ENCODE data around the gene SMIM26.
"Not testable (repeated sequence)": the region's sequence is repeated elsewhere in the genome, so short reads cannot be mapped to it uniquely, and the experiment has no call there.

The SMIM26 gene

GRCh38 chr20:18566892-18567738 is at the start of gene SMIM26:
Gene SMIM26, plus strand, starts transcription at chr20:18567432. Its CDS starts 47 bp downstream, at chr20:18567479.
- TF ChIP-seq, protein P1, sequence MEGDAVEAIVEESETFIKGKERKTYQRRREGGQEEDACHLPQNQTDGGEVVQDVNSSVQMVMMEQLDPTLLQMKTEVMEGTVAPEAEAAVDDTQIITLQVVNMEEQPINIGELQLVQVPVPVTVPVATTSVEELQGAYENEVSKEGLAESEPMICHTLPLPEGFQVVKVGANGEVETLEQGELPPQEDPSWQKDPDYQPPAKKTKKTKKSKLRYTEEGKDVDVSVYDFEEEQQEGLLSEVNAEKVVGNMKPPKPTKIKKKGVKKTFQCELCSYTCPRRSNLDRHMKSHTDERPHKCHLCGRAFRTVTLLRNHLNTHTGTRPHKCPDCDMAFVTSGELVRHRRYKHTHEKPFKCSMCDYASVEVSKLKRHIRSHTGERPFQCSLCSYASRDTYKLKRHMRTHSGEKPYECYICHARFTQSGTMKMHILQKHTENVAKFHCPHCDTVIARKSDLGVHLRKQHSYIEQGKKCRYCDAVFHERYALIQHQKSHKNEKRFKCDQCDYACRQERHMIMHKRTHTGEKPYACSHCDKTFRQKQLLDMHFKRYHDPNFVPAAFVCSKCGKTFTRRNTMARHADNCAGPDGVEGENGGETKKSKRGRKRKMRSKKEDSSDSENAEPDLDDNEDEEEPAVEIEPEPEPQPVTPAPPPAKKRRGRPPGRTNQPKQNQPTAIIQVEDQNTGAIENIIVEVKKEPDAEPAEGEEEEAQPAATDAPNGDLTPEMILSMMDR (conservative IDR thresholded peaks at IDR 0.05; ENCODE audit: low read length) = no peak
- no peak for TF ChIP-seq EZH2phosphoT487 (IDR thresholded peaks at IDR 0.05; ENCODE audit: borderline replicate concordance)
- no peaks in the 10 kb centered on the region for H3K9me2 ChIP-seq (replicated peaks; ENCODE audit: low read depth, low read length)
- H4K20me1 ChIP-seq (ENCODE audit: insufficient read depth, low read length, poor library complexity, severe bottlenecking) = no peaks in the 10 kb centered on the region
- peak within 1 kb of the TSS; percentile 80 for H3K4me2 ChIP-seq (ENCODE audit: low read depth, low read length, poor library complexity, severe bottlenecking)
- H3K4me3 ChIP-seq (ENCODE audit: low read length, poor library complexity, severe bottlenecking) = peak within 1 kb of the TSS; percentile 92
- H2AFZ ChIP-seq (ENCODE audit: low read length) = peak within 1 kb of the TSS; percentile 91
- peaks cover 26% of the 10 kb centered on the region for H3K79me2 ChIP-seq (ENCODE audit: insufficient read depth, low read length)
- peaks cover 16% of the 10 kb centered on the region for H3K4me1 ChIP-seq (ENCODE audit: insufficient read depth, low read length, poor library complexity, severe bottlenecking)
- H3K27me3 ChIP-seq (ENCODE audit: insufficient read depth, low read length, poor library complexity, severe bottlenecking) = no peaks in the 10 kb centered on the region
- peak within 1 kb of the TSS; percentile 91 for H3K9ac ChIP-seq (ENCODE audit: low read depth, low read length, poor library complexity, severe bottlenecking)
- H3K36me3 ChIP-seq (ENCODE audit: insufficient read depth, low read length) = peaks cover 13% of the 10 kb centered on the region; the same call in 1 of the 2 replicates
- no peaks in the 10 kb centered on the region for H3F3A ChIP-seq (ENCODE audit: low read depth)
- H3K9me3 ChIP-seq (ENCODE audit: insufficient read depth, low read depth, low read length) = no peaks in the 10 kb centered on the region

- not testable (repeated sequence) for H3K9me2 ChIP-seq (replicated peaks; ENCODE audit: low read depth, low read length); H3K27me3 ChIP-seq (ENCODE audit: insufficient read depth, low read length, poor library complexity, severe bottlenecking); H2AFZ ChIP-seq (ENCODE audit: low read length); H4K20me1 ChIP-seq (ENCODE audit: insufficient read depth, low read length, poor library complexity, severe bottlenecking); H3K4me2 ChIP-seq (ENCODE audit: low read depth, low read length, poor library complexity, severe bottlenecking); H3F3A ChIP-seq (ENCODE audit: low read depth); H3K9me3 ChIP-seq (ENCODE audit: insufficient read depth, low read depth, low read length); H3K4me1 ChIP-seq (ENCODE audit: insufficient read depth, low read length, poor library complexity, severe bottlenecking); H3K9ac ChIP-seq (ENCODE audit: low read depth, low read length, poor library complexity, severe bottlenecking); H3K79me2 ChIP-seq (ENCODE audit: insufficient read depth, low read length); H3K4me3 ChIP-seq (ENCODE audit: low read length, poor library complexity, severe bottlenecking)
- H3K36me3 ChIP-seq (ENCODE audit: insufficient read depth, low read length) = peaks cover 29% of the 10 kb centered on the region
Observed at GRCh38 chr20:18522066-18522465, 45.2 kb upstream of the SMIM26 start.

DNA sequence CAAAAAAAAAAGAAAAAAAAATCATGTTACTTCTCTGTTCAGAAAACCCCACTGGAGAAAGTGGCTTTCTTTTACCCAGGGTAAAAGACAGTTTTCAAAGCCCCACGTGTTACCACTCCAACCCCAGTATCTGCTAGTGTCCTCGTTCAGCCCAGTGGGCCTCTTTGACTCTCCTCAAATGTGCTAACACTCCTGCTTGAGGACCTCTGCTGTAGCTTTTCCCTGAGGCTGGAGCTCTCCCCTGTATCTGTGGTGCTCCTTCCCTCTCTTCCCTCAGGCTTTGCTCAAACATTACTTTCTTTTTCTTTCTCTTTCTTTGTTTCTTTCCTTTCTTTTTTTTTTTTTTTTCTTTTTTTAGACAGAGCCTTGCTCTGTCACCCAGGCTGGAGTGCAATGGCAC is 44.2 kb upstream of the SMIM26 start:
- H3K9ac ChIP-seq (ENCODE audit: low read depth, low read length, poor library complexity, severe bottlenecking) = no peak overlapping the region
- no peaks in the 10 kb centered on the region for H3K79me2 ChIP-seq (ENCODE audit: insufficient read depth, low read length)
- no peaks in the 10 kb centered on the region for H3K27me3 ChIP-seq (ENCODE audit: insufficient read depth, low read length, poor library complexity, severe bottlenecking)
- no peak overlapping the region for H3K4me2 ChIP-seq (ENCODE audit: low read depth, low read length, poor library complexity, severe bottlenecking)
- peaks cover 39% of the 10 kb centered on the region for H3K36me3 ChIP-seq (ENCODE audit: insufficient read depth, low read length)
- H3K4me1 ChIP-seq (ENCODE audit: insufficient read depth, low read length, poor library complexity, severe bottlenecking) = no peaks in the 10 kb centered on the region
- TF ChIP-seq EZH2phosphoT487 (IDR thresholded peaks at IDR 0.05; ENCODE audit: borderline replicate concordance) = no peak
- TF ChIP-seq, protein P1 (conservative IDR thresholded peaks at IDR 0.05; ENCODE audit: low read length) = no peak
- H3K9me3 ChIP-seq (ENCODE audit: insufficient read depth, low read depth, low read length) = no peaks in the 10 kb centered on the region
- H2AFZ ChIP-seq (ENCODE audit: low read length) = no peak overlapping the region
- no peaks in the 10 kb centered on the region for H4K20me1 ChIP-seq (ENCODE audit: insufficient read depth, low read length, poor library complexity, severe bottlenecking)
- no peaks in the 10 kb centered on the region for H3K9me2 ChIP-seq (replicated peaks; ENCODE audit: low read depth, low read length)
- H3K4me3 ChIP-seq (ENCODE audit: low read length, poor library complexity, severe bottlenecking) = no peak overlapping the region
- H3F3A ChIP-seq (ENCODE audit: low read depth) = no peaks in the 10 kb centered on the region

DNA sequence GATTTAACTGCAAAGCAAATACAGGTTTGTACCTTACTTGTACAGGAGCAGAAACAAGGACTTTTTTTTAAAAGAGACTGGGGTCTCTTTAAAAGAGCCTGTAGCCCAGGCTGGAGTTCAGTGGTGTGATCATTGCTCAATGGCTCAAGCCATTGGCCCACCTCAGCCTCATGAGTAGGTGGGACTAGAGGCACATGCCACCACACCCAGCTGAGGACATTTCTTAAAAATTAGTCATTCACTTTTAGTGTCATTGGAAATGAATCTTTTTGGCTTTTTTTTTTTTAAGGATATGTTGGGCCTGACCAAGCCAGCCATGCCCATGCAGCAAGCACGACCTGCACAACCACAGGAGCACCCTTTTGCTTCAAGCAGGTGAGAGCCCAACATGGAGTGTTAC is 42.6 kb upstream of the SMIM26 start:
- H3F3A ChIP-seq (ENCODE audit: low read depth) = no peaks in the 10 kb centered on the region

DNA sequence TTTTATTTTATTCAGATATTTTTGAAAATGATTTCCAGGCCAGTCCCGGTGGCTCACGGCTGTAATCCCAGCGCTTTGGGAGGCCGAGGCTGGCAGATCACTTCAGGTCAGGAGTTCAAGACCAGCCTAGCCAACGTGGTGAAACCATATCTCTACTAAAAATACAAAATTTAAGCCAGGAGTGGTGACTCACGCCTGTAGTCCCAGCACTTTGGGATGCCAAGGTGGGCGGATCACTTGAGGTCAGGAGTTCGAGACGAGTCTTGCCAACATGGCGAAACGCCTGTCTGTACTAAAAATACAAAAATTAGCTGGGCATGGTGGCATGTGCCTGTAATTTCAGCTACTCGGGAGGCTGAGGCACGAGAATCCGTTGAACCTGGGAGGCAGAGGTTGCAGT is 40.5 kb upstream of the SMIM26 start:
- H3K36me3 ChIP-seq (ENCODE audit: insufficient read depth, low read length) = peaks cover 72% of the 10 kb centered on the region
- H3K79me2 ChIP-seq (ENCODE audit: insufficient read depth, low read length); H3K27me3 ChIP-seq (ENCODE audit: insufficient read depth, low read length, poor library complexity, severe bottlenecking); H3K4me2 ChIP-seq (ENCODE audit: low read depth, low read length, poor library complexity, severe bottlenecking); H4K20me1 ChIP-seq (ENCODE audit: insufficient read depth, low read length, poor library complexity, severe bottlenecking); H3K4me1 ChIP-seq (ENCODE audit: insufficient read depth, low read length, poor library complexity, severe bottlenecking); H2AFZ ChIP-seq (ENCODE audit: low read length); H3K4me3 ChIP-seq (ENCODE audit: low read length, poor library complexity, severe bottlenecking); H3K9me2 ChIP-seq (replicated peaks; ENCODE audit: low read depth, low read length); H3K9me3 ChIP-seq (ENCODE audit: insufficient read depth, low read depth, low read length); H3F3A ChIP-seq (ENCODE audit: low read depth); H3K9ac ChIP-seq (ENCODE audit: low read depth, low read length, poor library complexity, severe bottlenecking): not testable (repeated sequence)

More for the DNA sequence above, 42.6 kb upstream of the SMIM26 start:
- Histone ChIP-seq H3K36me3 (ENCODE audit: insufficient read depth, low read length) (peaks cover 55% of the 10 kb centered on the region), H3K9ac (ENCODE audit: low read depth, low read length, poor library complexity, severe bottlenecking) (no peak overlapping the region), H3K27me3 (ENCODE audit: insufficient read depth, low read length, poor library complexity, severe bottlenecking) (no peaks in the 10 kb centered on the region), H4K20me1 (ENCODE audit: insufficient read depth, low read length, poor library complexity, severe bottlenecking) (no peaks in the 10 kb centered on the region), H3K9me2 (replicated peaks; ENCODE audit: low read depth, low read length) (no peaks in the 10 kb centered on the region), H3K4me3 (ENCODE audit: low read length, poor library complexity, severe bottlenecking) (no peak overlapping the region), H3K9me3 (ENCODE audit: insufficient read depth, low read depth, low read length) (no peaks in the 10 kb centered on the region), H3K4me2 (ENCODE audit: low read depth, low read length, poor library complexity, severe bottlenecking) (no peak overlapping the region), H3K4me1 (ENCODE audit: insufficient read depth, low read length, poor library complexity, severe bottlenecking) (no peaks in the 10 kb centered on the region), H2AFZ (ENCODE audit: low read length) (no peak overlapping the region), H3K79me2 (ENCODE audit: insufficient read depth, low read length) (no peaks in the 10 kb centered on the region)
- TF ChIP-seq EZH2phosphoT487 (IDR thresholded peaks at IDR 0.05; ENCODE audit: borderline replicate concordance) = no peak
- TF ChIP-seq, protein P1 (conservative IDR thresholded peaks at IDR 0.05; ENCODE audit: low read length) = no peak
